ENCODE data around the gene TSGA10IP.

TSGA10IP gene

DNA sequence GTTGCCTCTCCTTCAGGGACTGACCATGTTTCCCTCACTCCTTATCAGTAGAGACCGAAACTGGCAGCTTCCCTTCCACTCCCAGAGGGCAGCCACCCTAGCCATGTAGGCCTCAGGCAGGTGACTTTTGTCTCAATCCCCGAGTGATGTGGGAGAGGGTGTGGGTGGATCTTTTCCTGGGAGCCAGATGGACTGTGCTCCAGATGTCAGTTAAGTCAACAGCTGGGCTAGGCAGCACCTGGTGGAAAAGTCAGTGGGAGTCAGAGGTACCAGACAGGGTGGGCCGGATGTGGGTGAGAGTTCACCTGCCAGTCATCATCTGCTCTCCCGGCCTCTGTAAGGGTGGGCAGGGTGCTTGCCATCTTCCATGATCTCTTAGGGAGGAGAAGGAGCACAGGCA is 58.9 kb downstream of the TSGA10IP start:
- Mint-ChIP-seq H3K9me3 (no peaks in the 10 kb centered on the region), H3K4me1 (peaks cover 45% of the 10 kb centered on the region), H3K4me3 (peak overlapping the region; percentile 48), H3K36me3 (peaks cover 46% of the 10 kb centered on the region), H3K27me3 (peaks cover 4% of the 10 kb centered on the region), H3K27ac (no peak overlapping the region)
- no peak for DNase-seq
- CTCF ChIA-PET = interaction anchor here (0.9 to 1.3 kb wide), 3 partner anchors 18 to 292 kb away, joined by 3 to 7 read pairs (median 3); partner anchors contain the start of gene KAT5

DNA sequence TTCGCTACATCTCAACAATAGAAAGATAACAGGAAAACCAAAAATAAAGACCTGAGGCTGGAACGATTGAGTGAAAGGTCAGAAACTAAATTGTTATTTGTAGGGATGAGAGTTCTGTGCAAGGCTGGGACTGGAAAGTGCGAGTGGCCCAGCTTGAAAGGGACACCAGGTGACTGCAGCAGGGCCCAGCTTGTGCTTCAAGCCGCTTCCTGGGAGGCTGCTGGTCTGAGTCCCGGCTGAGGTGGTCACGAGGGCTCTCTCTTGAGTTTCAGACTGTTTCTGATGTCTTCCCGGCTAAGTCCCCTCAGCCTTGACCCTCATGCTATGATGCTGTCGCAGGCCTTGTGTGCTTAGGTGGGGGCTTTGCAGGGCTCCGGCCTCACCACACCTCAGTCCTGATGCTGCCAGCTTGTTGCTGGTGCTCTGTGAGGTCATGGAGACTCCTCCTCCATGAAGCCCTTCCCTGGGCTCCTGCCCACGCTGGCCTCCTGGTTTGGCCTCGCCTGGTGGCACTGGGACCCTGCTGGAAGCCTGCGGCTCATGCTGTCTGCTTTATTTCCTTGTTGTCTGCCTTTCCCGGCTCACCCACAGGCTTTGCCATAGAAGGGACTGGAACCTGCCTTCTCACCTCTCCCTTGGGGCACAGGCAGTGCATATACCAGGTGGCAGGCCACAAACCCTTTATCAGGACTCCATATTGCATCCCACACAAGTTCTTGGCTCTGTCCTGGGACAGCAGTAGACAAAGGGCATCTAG is 61.0 kb downstream of the TSGA10IP start:
- peaks cover 26% of the 10 kb centered on the region for H3K4me1 Mint-ChIP-seq
- DNase-seq = no peak
- no peaks in the 10 kb centered on the region for H3K9me3 Mint-ChIP-seq
- H3K27me3 Mint-ChIP-seq = peaks cover 20% of the 10 kb centered on the region
- CTCF ChIA-PET = no interaction called here
- H3K27ac Mint-ChIP-seq = no peak overlapping the region
- peaks cover 33% of the 10 kb centered on the region for H3K36me3 Mint-ChIP-seq
- no peak overlapping the region for H3K4me3 Mint-ChIP-seq

DNA sequence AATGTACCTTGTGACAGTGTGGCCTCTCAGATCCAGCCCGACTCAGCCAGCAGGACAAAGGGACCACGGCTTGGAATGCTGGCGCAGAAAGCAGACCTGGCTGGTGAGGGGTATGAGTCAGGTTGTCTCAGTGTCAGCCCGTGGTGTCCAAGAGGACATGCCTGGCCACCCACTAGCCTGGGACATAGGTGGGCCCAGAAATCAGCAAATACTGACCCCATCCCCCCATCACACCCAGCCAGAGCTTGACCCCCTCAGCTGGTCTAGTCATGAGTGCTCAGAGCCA is 61.6 kb downstream of the TSGA10IP start:
- H3K4me3 Mint-ChIP-seq = no peak overlapping the region

DNA sequence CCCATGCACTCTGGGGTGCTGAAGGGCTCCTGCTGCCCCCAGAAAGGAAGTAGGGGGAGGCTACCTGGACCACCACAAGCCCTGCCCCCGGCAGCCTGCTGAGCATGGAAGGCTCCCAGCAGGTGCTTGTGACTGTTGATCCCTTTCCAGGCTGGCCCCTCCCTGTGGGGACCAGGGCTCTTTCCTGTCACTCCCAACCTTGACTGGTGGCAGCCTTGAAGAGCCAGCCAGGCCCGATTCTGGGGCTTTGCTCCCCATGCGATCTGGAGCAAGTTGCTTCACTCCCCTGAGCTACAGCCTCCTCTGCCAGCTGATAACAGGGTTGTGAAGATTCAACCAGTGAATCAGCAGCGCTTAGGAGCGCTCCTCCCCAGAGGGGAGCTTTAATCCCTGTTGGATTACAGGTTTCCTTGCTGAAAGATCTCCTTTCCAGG is 61.9 kb downstream of the TSGA10IP start:
- H3K27me3 Mint-ChIP-seq = peaks cover 29% of the 10 kb centered on the region

More for the DNA sequence above, 61.6 kb downstream of the TSGA10IP start:
- no peak overlapping the region for H3K27ac Mint-ChIP-seq
- H3K9me3 Mint-ChIP-seq = no peaks in the 10 kb centered on the region
- CTCF ChIA-PET = no interaction called here
- H3K27me3 Mint-ChIP-seq = peaks cover 25% of the 10 kb centered on the region
- DNase-seq = no peak
- peaks cover 31% of the 10 kb centered on the region for H3K36me3 Mint-ChIP-seq
- H3K4me1 Mint-ChIP-seq = peaks cover 25% of the 10 kb centered on the region

DNA sequence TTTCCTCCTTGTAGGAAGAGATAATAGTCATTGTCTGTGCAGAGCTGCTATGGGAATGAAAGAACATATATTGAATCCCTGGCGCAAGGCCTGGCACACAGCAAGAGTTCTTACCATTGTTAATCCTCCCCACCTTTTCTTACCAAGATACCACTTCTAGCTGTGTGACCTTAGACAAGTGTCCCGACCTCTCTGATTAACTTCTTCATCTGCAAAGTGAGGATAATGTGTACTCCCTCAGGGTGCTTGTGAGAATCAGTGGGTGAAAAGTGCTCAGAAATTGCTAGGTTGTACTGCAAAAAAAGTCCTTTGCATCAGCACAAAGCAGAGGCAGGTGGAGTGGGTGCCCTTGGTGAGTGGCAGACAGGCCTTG is 62.8 kb downstream of the TSGA10IP start:
- CTCF ChIA-PET = interaction anchor here (0.9 to 3.4 kb wide), 2 partner anchors 14 to 37 kb away, joined by 4 to 15 read pairs; no protein-coding TSS in a partner anchor
- no peak for DNase-seq

More for the DNA sequence above, 61.9 kb downstream of the TSGA10IP start:
- DNase-seq = no peak
- peaks cover 27% of the 10 kb centered on the region for H3K36me3 Mint-ChIP-seq
- no peak overlapping the region for H3K27ac Mint-ChIP-seq
- H3K4me3 Mint-ChIP-seq = no peak overlapping the region
- no peaks in the 10 kb centered on the region for H3K9me3 Mint-ChIP-seq
- peaks cover 21% of the 10 kb centered on the region for H3K4me1 Mint-ChIP-seq
- CTCF ChIA-PET = no interaction called here

DNA sequence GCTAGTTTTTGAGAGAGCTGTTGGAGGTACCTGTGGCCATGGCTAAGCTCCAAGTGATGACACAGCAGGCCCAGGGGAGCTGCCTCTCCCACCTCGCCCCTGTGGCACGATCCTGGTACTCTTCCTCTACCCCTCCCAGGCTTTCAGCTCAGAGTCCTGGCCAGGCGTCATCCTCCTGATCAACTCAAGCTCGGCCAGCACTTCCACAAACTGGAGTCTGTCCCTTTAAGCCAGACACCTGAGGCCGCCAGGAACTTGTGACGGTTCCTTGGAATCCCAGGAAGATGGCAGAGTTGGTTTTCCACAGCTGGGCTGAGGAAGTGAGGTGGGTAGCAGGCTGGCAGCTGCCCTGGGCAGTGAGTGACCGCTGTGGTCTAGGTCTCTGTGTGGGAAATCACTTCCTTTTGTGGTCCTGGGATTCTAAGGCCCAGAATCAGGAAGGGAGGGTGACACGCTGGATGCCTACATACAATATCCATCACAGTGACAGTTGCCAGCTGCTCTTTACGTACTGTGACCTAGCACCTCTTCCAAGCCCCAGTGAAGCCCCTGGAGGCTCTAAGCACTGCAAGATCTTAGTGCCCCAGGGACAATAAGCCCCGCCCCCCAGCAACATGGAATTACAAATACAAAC is 63.3 kb downstream of the TSGA10IP start:
- H3K27ac Mint-ChIP-seq = no peak overlapping the region
- H3K4me1 Mint-ChIP-seq = peaks cover 10% of the 10 kb centered on the region
- DNase-seq = no peak
- H3K9me3 Mint-ChIP-seq = no peaks in the 10 kb centered on the region
- H3K36me3 Mint-ChIP-seq = peaks cover 16% of the 10 kb centered on the region
- peaks cover 43% of the 10 kb centered on the region for H3K27me3 Mint-ChIP-seq
- H3K4me3 Mint-ChIP-seq = no peak overlapping the region
- CTCF ChIA-PET = interaction anchor here (0.9 to 3.4 kb wide), 3 partner anchors 13 to 37 kb away, joined by 4 to 15 read pairs (median 4); no protein-coding TSS in a partner anchor

More for the DNA sequence above, 62.8 kb downstream of the TSGA10IP start:
- H3K27me3 Mint-ChIP-seq = peaks cover 38% of the 10 kb centered on the region
- H3K4me3 Mint-ChIP-seq = no peak overlapping the region
- peaks cover 21% of the 10 kb centered on the region for H3K36me3 Mint-ChIP-seq
- no peak overlapping the region for H3K27ac Mint-ChIP-seq
- H3K9me3 Mint-ChIP-seq = no peaks in the 10 kb centered on the region
- peaks cover 15% of the 10 kb centered on the region for H3K4me1 Mint-ChIP-seq

All from activated naive CD4-positive, alpha-beta T cell treated with anti-CD3 and anti-CD28 coated beads, Interleukin-2, amount 10 ng/mL, durations not matched to agents 7 days and 5 days (primary cell).